BLaER1 (cell line): ENCODE results near the gene CCS.

Source experiments
- H3K27ac ChIP-seq: shearing (Covaris generic); formaldehyde crosslinking; 2 replicates; pipeline ENCODE4 v1.8.1; 2022
- H3K27me3 ChIP-seq: shearing (Covaris generic); formaldehyde crosslinking; 2 replicates; pipeline ENCODE4 v1.8.1; 2022
- H3K36me3 ChIP-seq: shearing (Covaris generic); formaldehyde crosslinking; 2 replicates; pipeline ENCODE4 v1.8.1; 2022
- H3K4me1 ChIP-seq: shearing (Covaris generic); formaldehyde crosslinking; 2 replicates; pipeline ENCODE4 v1.8.1; 2022
- H3K4me2 ChIP-seq: shearing (Covaris generic); formaldehyde crosslinking; 2 replicates; pipeline ENCODE4 v1.8.1; 2022
- H3K4me3 ChIP-seq: shearing (Covaris generic); formaldehyde crosslinking; 2 replicates; pipeline ENCODE4 v1.8.1; 2022
- H3K9ac ChIP-seq: shearing (Covaris generic); formaldehyde crosslinking; 2 replicates; pipeline ENCODE4 v1.8.1; 2022
- H3K9me3 ChIP-seq: shearing (Covaris generic); formaldehyde crosslinking; 2 replicates; pipeline ENCODE4 v1.8.1; 2022
- H4K20me1 ChIP-seq: shearing (Covaris generic); formaldehyde crosslinking; 2 replicates; pipeline ENCODE4 v1.8.1; 2022
- Cebpa-rat ChIP-seq: shearing (Covaris generic); IDR thresholded peaks from 2 replicates; pipeline ENCODE4 v1.8.1; 2022

CCS gene

GRCh38 chr11:66589996-66590675 lies 2.8 kb upstream of the CCS start:
- H3K4me3 ChIP-seq: no peak overlapping the region
- peaks cover 17% of the 10 kb centered on the region for H3K9me3 ChIP-seq
- TF ChIP-seq Cebpa-rat: no peak
- H3K27ac ChIP-seq: no peak overlapping the region
- H3K27me3 ChIP-seq: no peaks in the 10 kb centered on the region
- H3K4me2 ChIP-seq: peak overlapping the region; percentile 99; the same call in 1 of the 2 replicates
- H4K20me1 ChIP-seq: peaks cover 9% of the 10 kb centered on the region; the same call in 1 of the 2 replicates
- H3K4me1 ChIP-seq: peaks cover 42% of the 10 kb centered on the region
- H3K36me3 ChIP-seq: no peaks in the 10 kb centered on the region
- no peak overlapping the region for H3K9ac ChIP-seq

GRCh38 chr11:66591175-66591574 lies 1.8 kb upstream of the CCS start:
- Histone ChIP-seq H3K27me3 (no peaks in the 10 kb centered on the region), H3K4me1 (peaks cover 53% of the 10 kb centered on the region), H3K27ac (0 out of 2 replicates have a peak overlapping the region, but pooled peaks have one; percentile 84)

GRCh38 chr11:66593303-66593635 lies 284 bp downstream of the CCS start:
- Histone ChIP-seq H3K9ac (peak overlapping the region; percentile 89), H3K4me3 (peak overlapping the region; percentile 74), H3K36me3 (no peaks in the 10 kb centered on the region; the same call in 1 of the 2 replicates), H3K4me2 (peak overlapping the region; percentile 99), H3K27ac (peak overlapping the region; percentile 84), H3K27me3 (no peaks in the 10 kb centered on the region), H4K20me1 (peaks cover 20% of the 10 kb centered on the region), H3K4me1 (peaks cover 63% of the 10 kb centered on the region), H3K9me3 (peaks cover 17% of the 10 kb centered on the region)
- TF ChIP-seq Cebpa-rat: no peak

More at GRCh38 chr11:66591175-66591574, 1.8 kb upstream of the CCS start:
- H4K20me1 ChIP-seq: peaks cover 20% of the 10 kb centered on the region
- peaks cover 17% of the 10 kb centered on the region for H3K9me3 ChIP-seq
- H3K4me3 ChIP-seq: no peak overlapping the region
- H3K4me2 ChIP-seq: peak overlapping the region; percentile 99
- H3K9ac ChIP-seq: no peak overlapping the region
- TF ChIP-seq Cebpa-rat: no peak
- no peaks in the 10 kb centered on the region for H3K36me3 ChIP-seq

- peak overlapping the region; percentile 89 for H3K9ac ChIP-seq
- H3K27ac ChIP-seq: peak overlapping the region; percentile 84
- H3K4me2 ChIP-seq: peak overlapping the region; percentile 99
- peaks cover 63% of the 10 kb centered on the region for H3K4me1 ChIP-seq
- TF ChIP-seq Cebpa-rat: no peak
- H3K9me3 ChIP-seq: peaks cover 17% of the 10 kb centered on the region
- H3K4me3 ChIP-seq: peak overlapping the region; percentile 74
- H3K27me3 ChIP-seq: no peaks in the 10 kb centered on the region
- no peaks in the 10 kb centered on the region; the same call in 1 of the 2 replicates for H3K36me3 ChIP-seq
- peaks cover 20% of the 10 kb centered on the region for H4K20me1 ChIP-seq
Observed at GRCh38 chr11:66593650-66594049, 665 bp downstream of the CCS start.

GRCh38 chr11:66595245-66595904 lies 2.4 kb downstream of the CCS start:
- H3K4me1 ChIP-seq: peaks cover 73% of the 10 kb centered on the region
- no peaks in the 10 kb centered on the region for H3K27me3 ChIP-seq
- peak overlapping the region; percentile 52 for H3K9ac ChIP-seq
- H3K4me2 ChIP-seq: peak overlapping the region; percentile 99
- no peak for TF ChIP-seq Cebpa-rat
- peak overlapping the region; percentile 73 for H3K27ac ChIP-seq
- peaks cover 6% of the 10 kb centered on the region; the same call in 1 of the 2 replicates for H3K9me3 ChIP-seq
- H4K20me1 ChIP-seq: peaks cover 20% of the 10 kb centered on the region
- peaks cover 17% of the 10 kb centered on the region for H3K36me3 ChIP-seq
- H3K4me3 ChIP-seq: peak overlapping the region; percentile 50

GRCh38 chr11:66598993-66599392 lies 6.0 kb downstream of the CCS start:
- no peaks in the 10 kb centered on the region for H3K9me3 ChIP-seq
- peaks cover 20% of the 10 kb centered on the region for H4K20me1 ChIP-seq
- no peak overlapping the region for H3K4me3 ChIP-seq
- no peak overlapping the region for H3K4me2 ChIP-seq
- H3K27me3 ChIP-seq: no peaks in the 10 kb centered on the region
- no peak overlapping the region for H3K27ac ChIP-seq
- no peak for TF ChIP-seq Cebpa-rat
- H3K36me3 ChIP-seq: peaks cover 50% of the 10 kb centered on the region
- H3K4me1 ChIP-seq: peaks cover 71% of the 10 kb centered on the region
- no peak overlapping the region for H3K9ac ChIP-seq

- peak overlapping the region; percentile 11; the same call in 1 of the 2 replicates for H3K27ac ChIP-seq
- H3K4me1 ChIP-seq: peaks cover 59% of the 10 kb centered on the region
- H3K9ac ChIP-seq: 0 out of 2 replicates have a peak overlapping the region, but pooled peaks have one; percentile 9
- TF ChIP-seq Cebpa-rat: no peak
- peaks cover 62% of the 10 kb centered on the region for H3K36me3 ChIP-seq
- H4K20me1 ChIP-seq: peaks cover 9% of the 10 kb centered on the region
- H3K9me3 ChIP-seq: no peaks in the 10 kb centered on the region
- H3K4me2 ChIP-seq: peak overlapping the region; percentile 63
- H3K27me3 ChIP-seq: no peaks in the 10 kb centered on the region
- H3K4me3 ChIP-seq: no peak overlapping the region
Observed at GRCh38 chr11:66600219-66600618, 7.2 kb downstream of the CCS start.

GRCh38 chr11:66600631-66601233 lies 7.7 kb downstream of the CCS start:
- 0 out of 2 replicates have a peak overlapping the region, but pooled peaks have one; percentile 9 for H3K9ac ChIP-seq
- H3K27me3 ChIP-seq: no peaks in the 10 kb centered on the region
- peaks cover 54% of the 10 kb centered on the region for H3K4me1 ChIP-seq
- peaks cover 4% of the 10 kb centered on the region for H4K20me1 ChIP-seq
- peaks cover 67% of the 10 kb centered on the region for H3K36me3 ChIP-seq
- no peak for TF ChIP-seq Cebpa-rat
- no peaks in the 10 kb centered on the region for H3K9me3 ChIP-seq
- H3K27ac ChIP-seq: peak overlapping the region; percentile 11; the same call in 1 of the 2 replicates
- peak overlapping the region; percentile 63 for H3K4me2 ChIP-seq
- no peak overlapping the region for H3K4me3 ChIP-seq

- no peaks in the 10 kb centered on the region for H4K20me1 ChIP-seq
- H3K4me3 ChIP-seq: no peak overlapping the region
- peak overlapping the region; percentile 54 for H3K27ac ChIP-seq
- H3K36me3 ChIP-seq: peaks cover 89% of the 10 kb centered on the region
- no peaks in the 10 kb centered on the region for H3K27me3 ChIP-seq
- TF ChIP-seq Cebpa-rat: no peak
- H3K4me1 ChIP-seq: peaks cover 53% of the 10 kb centered on the region
- H3K4me2 ChIP-seq: no peak overlapping the region
- no peaks in the 10 kb centered on the region; the same call in 1 of the 2 replicates for H3K9me3 ChIP-seq
- no peak overlapping the region for H3K9ac ChIP-seq
Observed at GRCh38 chr11:66603072-66603471, 10.1 kb downstream of the CCS start.
